Measurements from ENCODE around the gene AQP7.
"Not testable (repeated sequence)": the region's sequence is repeated elsewhere in the genome, so short reads cannot be mapped to it uniquely, and the experiment has no call there.

Gene AQP7

GRCh38 chr9:33388110-33388994 is 14.0 kb downstream of the AQP7 start:
- TF ChIP-seq CTCF (IDR thresholded peaks at IDR 0.05; ENCODE audit: low read depth, low read length) = no peak
- no peak for DNase-seq (ENCODE audit: extremely low read depth, low read depth)

DNA sequence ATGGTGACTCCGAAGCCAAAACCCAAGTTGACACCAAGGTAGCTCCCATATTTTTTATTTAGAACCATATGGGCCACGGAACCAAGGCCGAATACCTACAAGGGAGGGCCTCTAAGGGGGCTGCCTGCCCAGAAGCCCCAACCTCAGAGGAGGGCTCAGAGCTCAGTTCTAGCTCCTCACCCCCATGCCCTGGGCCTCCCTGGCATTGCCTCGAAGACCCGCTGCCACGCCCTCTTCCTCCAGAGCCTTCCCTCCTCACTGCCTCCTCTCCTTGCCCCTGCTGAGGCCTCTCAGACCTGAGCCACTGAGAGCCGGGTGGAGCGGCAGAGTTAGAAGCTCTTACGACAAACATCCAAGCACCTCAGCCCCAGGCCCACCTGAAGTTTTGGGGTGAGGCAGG is 15.4 kb downstream of the AQP7 start:
- DNase-seq (ENCODE audit: extremely low read depth, low read depth) = not testable (repeated sequence)

GRCh38 chr9:33386641-33386996 is 15.7 kb downstream of the AQP7 start:
- DNase-seq (ENCODE audit: extremely low read depth, low read depth) = not testable (repeated sequence)

DNA sequence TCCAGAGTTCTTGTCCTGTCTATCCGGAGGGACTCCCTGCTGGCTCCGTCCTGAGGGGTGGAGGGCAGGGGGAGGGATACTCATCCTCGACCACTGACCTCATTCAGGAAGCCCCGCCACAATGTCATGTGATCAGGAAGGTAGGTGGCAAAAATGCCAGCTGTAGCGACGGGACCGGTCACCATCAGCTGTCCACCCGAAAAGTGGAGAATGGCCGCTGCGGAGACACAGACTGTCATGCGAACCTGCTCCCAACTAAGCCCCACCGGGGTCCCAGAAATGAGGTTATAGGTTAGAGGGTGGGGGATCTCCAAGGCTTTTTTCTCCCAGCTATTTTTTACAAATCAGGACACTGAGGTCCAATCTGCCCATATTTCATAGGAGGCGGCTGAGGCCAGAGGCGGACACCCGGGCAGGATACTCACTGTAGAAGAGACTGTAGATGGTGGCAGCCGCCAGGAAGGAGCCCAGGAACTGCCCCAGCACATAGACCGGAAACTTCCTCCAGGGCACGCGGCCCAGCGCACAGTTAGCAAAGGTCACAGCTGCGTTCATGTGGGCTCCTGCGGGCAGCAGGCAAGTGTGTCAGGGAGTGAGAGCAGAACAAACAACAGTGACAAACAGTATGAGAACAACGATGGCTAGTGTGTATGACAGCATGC is 16.3 kb downstream of the AQP7 start:
- DNase-seq (ENCODE audit: extremely low read depth, low read depth) = not testable (repeated sequence)

DNA sequence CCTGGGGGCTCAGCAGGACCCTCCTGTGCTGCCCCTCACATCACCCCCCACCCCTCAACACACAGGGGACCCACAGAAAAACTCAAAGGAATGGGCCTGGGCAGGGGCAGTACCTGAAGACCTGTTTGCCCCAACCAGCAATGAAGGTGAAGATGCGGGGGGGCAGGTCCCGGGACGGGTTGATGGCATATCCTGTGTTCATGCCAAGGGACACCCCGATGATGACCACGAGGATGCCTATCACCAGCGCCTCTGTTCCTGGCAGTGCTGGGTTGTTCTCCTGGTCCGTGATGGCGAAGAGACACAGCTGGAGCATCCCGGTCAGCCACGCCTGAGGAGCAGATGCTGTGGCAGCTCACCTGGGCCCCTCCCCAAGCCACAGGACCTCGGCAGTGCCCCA is 16.8 kb downstream of the AQP7 start:
- not testable (repeated sequence) for DNase-seq (ENCODE audit: extremely low read depth, low read depth)

GRCh38 chr9:33383396-33383795 is 19.0 kb downstream of the AQP7 start:
- DNase-seq (ENCODE audit: extremely low read depth, low read depth) = not testable (repeated sequence)

DNA sequence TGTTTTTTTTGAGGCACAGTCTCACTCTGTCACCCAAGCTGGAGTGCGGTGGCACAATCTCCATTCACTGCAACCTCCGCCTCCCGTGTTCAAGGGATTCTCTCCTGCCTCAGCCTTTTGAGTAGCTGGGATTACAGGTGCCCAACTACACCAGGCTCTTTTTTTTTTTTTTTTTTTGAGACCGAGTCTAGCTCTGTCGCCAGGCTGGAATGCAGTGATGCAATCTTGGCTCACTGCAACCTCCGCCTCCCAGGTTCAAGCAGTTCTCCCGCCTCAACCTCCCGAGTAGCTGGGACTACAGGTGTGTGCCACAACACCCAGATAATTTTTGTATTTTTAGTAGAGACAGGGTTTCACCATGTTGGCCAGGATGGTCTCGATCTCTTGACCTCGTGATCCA is 20.0 kb downstream of the AQP7 start:
- DNase-seq (ENCODE audit: extremely low read depth, low read depth) = not testable (repeated sequence)

DNA sequence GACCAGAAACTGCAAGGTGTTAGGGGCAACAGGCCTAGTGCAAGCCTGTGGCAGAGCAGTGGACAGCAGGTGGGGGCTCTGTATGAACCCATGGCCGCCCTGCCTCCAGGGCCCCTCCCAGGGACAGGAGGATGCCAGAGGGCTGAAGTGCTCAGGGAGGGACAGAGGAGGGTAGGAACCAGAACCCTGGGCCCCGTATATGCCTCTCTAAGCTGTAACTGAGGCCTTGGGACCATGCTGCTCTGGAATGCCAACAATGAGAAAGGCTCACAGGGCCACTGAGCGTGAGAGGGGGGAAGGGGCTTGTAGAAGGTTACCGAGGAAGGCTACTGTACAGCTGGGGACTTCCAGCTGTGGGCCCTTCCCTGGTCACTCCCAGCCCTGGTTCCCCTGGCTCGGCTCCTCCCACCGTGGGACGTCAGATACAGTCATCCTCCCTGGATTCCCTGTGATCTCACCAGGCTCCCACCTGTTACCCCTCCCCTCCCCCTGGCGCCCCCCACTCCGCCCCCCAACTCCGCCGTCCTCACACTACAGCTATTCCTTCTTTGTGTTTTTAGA is 21.1 kb downstream of the AQP7 start:
- TF ChIP-seq CTCF (IDR thresholded peaks at IDR 0.05; ENCODE audit: low read depth, low read length) = no peak
- DNase-seq (ENCODE audit: extremely low read depth, low read depth) = no peak

DNA sequence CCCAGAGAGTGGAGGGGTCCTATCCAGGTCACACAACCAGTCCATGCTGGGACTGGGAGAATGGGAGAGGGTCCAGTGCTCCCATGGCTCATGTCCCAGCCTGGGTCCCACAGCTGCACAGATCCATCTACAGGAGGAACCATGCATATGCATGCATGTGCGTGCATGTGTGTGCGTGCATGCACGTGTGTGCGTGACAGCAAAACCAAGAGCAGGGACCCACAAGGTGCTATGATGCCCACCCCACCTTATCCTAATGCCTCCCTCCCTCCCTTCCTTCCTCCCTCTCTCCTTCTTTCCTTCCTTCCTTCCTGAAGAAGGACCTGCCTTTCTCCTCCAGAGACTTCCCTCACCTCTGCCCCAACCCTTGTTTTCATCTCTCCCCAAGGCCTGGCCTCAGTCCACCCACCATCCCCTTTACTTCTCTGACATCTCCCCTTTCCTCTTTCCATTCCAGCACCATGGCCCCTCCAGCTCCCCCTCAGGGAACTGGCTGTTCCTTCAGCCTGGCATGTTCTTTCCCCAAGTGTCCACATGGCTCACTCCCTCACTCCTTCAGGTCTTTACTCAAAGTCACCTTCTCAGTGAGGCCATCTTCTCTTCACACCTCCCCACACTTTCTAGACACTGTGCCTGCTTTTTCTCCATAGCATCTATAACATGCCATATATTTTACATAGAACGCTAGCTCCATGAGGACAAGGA is 21.8 kb downstream of the AQP7 start:
- TF ChIP-seq CTCF (IDR thresholded peaks at IDR 0.05; ENCODE audit: low read depth, low read length) = no peak
- no peak for DNase-seq (ENCODE audit: extremely low read depth, low read depth)

GRCh38 chr9:33379666-33380389 is 22.5 kb downstream of the AQP7 start:
- no peak for TF ChIP-seq CTCF (IDR thresholded peaks at IDR 0.05; ENCODE audit: low read depth, low read length)
- no peak for DNase-seq (ENCODE audit: extremely low read depth, low read depth)

All from AG09319 (cell line).